ENCODE data around the gene PCGF5.

PCGF5 gene

GRCh38 chr10:91214911-91215310 lies 5.6 kb upstream of the PCGF5 start (continued):
- no peak for TF ChIP-seq ZNF561 (tag by site-specific recombination; IDR thresholded peaks at IDR 0.05; ENCODE audit: borderline replicate concordance)
- no peak for TF ChIP-seq ZNF580 (tag by site-specific recombination; IDR thresholded peaks at IDR 0.05)
- TF ChIP-seq, protein P1, sequence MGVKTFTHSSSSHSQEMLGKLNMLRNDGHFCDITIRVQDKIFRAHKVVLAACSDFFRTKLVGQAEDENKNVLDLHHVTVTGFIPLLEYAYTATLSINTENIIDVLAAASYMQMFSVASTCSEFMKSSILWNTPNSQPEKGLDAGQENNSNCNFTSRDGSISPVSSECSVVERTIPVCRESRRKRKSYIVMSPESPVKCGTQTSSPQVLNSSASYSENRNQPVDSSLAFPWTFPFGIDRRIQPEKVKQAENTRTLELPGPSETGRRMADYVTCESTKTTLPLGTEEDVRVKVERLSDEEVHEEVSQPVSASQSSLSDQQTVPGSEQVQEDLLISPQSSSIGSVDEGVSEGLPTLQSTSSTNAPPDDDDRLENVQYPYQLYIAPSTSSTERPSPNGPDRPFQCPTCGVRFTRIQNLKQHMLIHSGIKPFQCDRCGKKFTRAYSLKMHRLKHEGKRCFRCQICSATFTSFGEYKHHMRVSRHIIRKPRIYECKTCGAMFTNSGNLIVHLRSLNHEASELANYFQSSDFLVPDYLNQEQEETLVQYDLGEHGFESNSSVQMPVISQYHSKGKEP (tag by site-specific recombination; IDR thresholded peaks at IDR 0.05): no peak
- TF ChIP-seq, protein P2, sequence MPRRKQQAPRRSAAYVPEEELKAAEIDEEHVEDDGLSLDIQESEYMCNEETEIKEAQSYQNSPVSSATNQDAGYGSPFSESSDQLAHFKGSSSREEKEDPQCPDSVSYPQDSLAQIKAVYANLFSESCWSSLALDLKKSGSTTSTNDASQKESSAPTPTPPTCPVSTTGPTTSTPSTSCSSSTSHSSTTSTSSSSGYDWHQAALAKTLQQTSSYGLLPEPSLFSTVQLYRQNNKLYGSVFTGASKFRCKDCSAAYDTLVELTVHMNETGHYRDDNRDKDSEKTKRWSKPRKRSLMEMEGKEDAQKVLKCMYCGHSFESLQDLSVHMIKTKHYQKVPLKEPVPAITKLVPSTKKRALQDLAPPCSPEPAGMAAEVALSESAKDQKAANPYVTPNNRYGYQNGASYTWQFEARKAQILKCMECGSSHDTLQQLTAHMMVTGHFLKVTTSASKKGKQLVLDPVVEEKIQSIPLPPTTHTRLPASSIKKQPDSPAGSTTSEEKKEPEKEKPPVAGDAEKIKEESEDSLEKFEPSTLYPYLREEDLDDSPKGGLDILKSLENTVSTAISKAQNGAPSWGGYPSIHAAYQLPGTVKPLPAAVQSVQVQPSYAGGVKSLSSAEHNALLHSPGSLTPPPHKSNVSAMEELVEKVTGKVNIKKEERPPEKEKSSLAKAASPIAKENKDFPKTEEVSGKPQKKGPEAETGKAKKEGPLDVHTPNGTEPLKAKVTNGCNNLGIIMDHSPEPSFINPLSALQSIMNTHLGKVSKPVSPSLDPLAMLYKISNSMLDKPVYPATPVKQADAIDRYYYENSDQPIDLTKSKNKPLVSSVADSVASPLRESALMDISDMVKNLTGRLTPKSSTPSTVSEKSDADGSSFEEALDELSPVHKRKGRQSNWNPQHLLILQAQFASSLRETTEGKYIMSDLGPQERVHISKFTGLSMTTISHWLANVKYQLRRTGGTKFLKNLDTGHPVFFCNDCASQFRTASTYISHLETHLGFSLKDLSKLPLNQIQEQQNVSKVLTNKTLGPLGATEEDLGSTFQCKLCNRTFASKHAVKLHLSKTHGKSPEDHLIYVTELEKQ (tag by site-specific recombination; IDR thresholded peaks at IDR 0.05; ENCODE audit: borderline replicate concordance): no peak

GRCh38 chr10:91215384-91215783 lies 5.1 kb upstream of the PCGF5 start:
- Histone ChIP-seq H3K4me1 (ENCODE audit: control insufficient read depth, insufficient read depth, low read length) (peaks cover 12% of the 10 kb centered on the region), H3K4me3 (ENCODE audit: low read depth, low read length) (no peak overlapping the region), H3K27ac (ENCODE audit: extremely low read depth, low read depth, low read length) (no peak overlapping the region), H3K9me3 (ENCODE audit: control insufficient read depth, insufficient read depth, low read depth, low read length) (no peaks in the 10 kb centered on the region), H3K36me3 (ENCODE audit: control insufficient read depth in 2 of 2, insufficient read depth in 1 of 2, low read length in 2 of 2) (no peaks in the 10 kb centered on the region)
- POLR2A ChIA-PET: interaction anchor here (0.6 kb wide), 1 partner anchor 344 kb away, joined by 3 read pairs; the partner anchor contains the start of gene RPP30
- CTCF ChIA-PET: interaction anchor here (0.5 kb wide), 1 partner anchor 246 kb away, joined by 3 read pairs; no protein-coding TSS in a partner anchor
- TF ChIP-seq ZFHX2 (tag by site-specific recombination; conservative IDR thresholded peaks at IDR 0.05): no peak
- TF ChIP-seq PRDM2 (tag by site-specific recombination; IDR thresholded peaks at IDR 0.05; ENCODE audit: borderline replicate concordance): no peak
- TF ChIP-seq ZNF24 (tag by site-specific recombination; IDR thresholded peaks at IDR 0.05): no peak
- no peak for TF ChIP-seq ZNF248 (tag by site-specific recombination; IDR thresholded peaks at IDR 0.05)
- TF ChIP-seq KLF9 (tag by site-specific recombination; IDR thresholded peaks at IDR 0.05; ENCODE audit: low read depth): no peak
- TF ChIP-seq GLI2 (tag by site-specific recombination; IDR thresholded peaks at IDR 0.05; ENCODE audit: borderline replicate concordance, low read depth): no peak
- TF ChIP-seq ZNF585B (tag by site-specific recombination; IDR thresholded peaks at IDR 0.05): no peak
- no peak for TF ChIP-seq ZNF677 (tag by site-specific recombination; IDR thresholded peaks at IDR 0.05)
- no peak for TF ChIP-seq ZNF521 (tag by site-specific recombination; IDR thresholded peaks at IDR 0.05)
- no peak for TF ChIP-seq YY1 (tag by site-specific recombination; IDR thresholded peaks at IDR 0.05)
- TF ChIP-seq ZNF510 (tag by site-specific recombination; IDR thresholded peaks at IDR 0.05; ENCODE audit: insufficient replicate concordance): no peak
- no peak for TF ChIP-seq ZNF426 (tag by site-specific recombination; IDR thresholded peaks at IDR 0.05)
- no peak for TF ChIP-seq ZNF23 (tag by site-specific recombination; IDR thresholded peaks at IDR 0.05; ENCODE audit: borderline replicate concordance)
- TF ChIP-seq ZNF513 (tag by site-specific recombination; IDR thresholded peaks at IDR 0.05): no peak
- TF ChIP-seq ZNF837 (tag by site-specific recombination; IDR thresholded peaks at IDR 0.05): no peak
- TF ChIP-seq ZNF266 (tag by site-specific recombination; IDR thresholded peaks at IDR 0.05; ENCODE audit: low read depth): no peak
- no peak for TF ChIP-seq INSM2 (tag by site-specific recombination; IDR thresholded peaks at IDR 0.05)
- TF ChIP-seq ZNF843 (tag by site-specific recombination; IDR thresholded peaks at IDR 0.05): no peak

All from HEK293 (cell line).